Activated T-cell treated with anti-CD3 and anti-CD28 coated beads, Interleukin-2, amount 50 U/mL, for 72 hours (primary cell): ENCODE results near the gene CABLES1. TPM values are rescaled to one million over a fixed set of nuclear protein-coding genes. Genes with fewer than 3 reads are reported as not detected.

ENCODE experiments used
- ATAC-seq, 2 donors: fragments of 150-1000 bp; cut with Tn5 transposase; replicated peaks in 1 of 2; 2 replicates each; pipeline ENCODE4 v1.10.0; 2021; ENCODE audit warnings: moderate library complexity in 2 of 2, mild to moderate bottlenecking in 1 of 2
- DNase-seq, 2 donors: peaks; one replicate each; pipeline ENCODE4 v3.0.0; 2021 to 2022; ENCODE audit warnings: mixed read lengths in 1 of 2
- H3K27ac Mint-ChIP-seq: one replicate; pipeline ENCODE4 v1.8.0; 2022; ENCODE audit warnings: mild to moderate bottlenecking, moderate library complexity, mixed read lengths
- H3K27me3 Mint-ChIP-seq: one replicate; pipeline ENCODE4 v1.8.0; 2022; ENCODE audit warnings: low read depth, mixed read lengths
- H3K36me3 Mint-ChIP-seq, 2 donors: one replicate each; pipeline ENCODE4 v1.8.0; 2022; ENCODE audit warnings: mixed read lengths in 2 of 2, mild to moderate bottlenecking in 1 of 2; ENCODE audit not compliant: insufficient read depth in 2 of 2
- H3K4me1 Mint-ChIP-seq: one replicate; pipeline ENCODE4 v1.8.0; 2022; ENCODE audit warnings: low read depth, mixed read lengths
- H3K4me3 Mint-ChIP-seq, 2 donors: one replicate each; pipeline ENCODE4 v1.8.0; 2022; ENCODE audit warnings: mild to moderate bottlenecking in 2 of 2, mixed read lengths in 2 of 2, moderate library complexity in 2 of 2
- H3K9me3 Mint-ChIP-seq, 2 donors: one replicate each; pipeline ENCODE4 v1.8.0; 2022; ENCODE audit warnings: mixed read lengths in 2 of 2
- total RNA-seq, 2 donors: library from RNA; stranded (reverse); gene quantifications; one replicate each; pipeline ENCODE4 v1.2.3, GENCODE V29; 2022

CABLES1 gene
- total RNA-seq, 2 donors from 2014 or later: 5.5 to 15.0 TPM

GRCh38 chr18:23302851-23303527, 167.7 kb downstream of the CABLES1 start:
- Mint-ChIP-seq H3K27ac (no peak overlapping the region), H3K9me3 (no peaks in the 10 kb centered on the region), H3K4me3 (no peak overlapping the region), H3K4me1 (peaks cover 14% of the 10 kb centered on the region), H3K27me3 (no peaks in the 10 kb centered on the region), H3K36me3 (no peaks in the 10 kb centered on the region)
- DNase-seq (no peak), ATAC-seq (no peak)

GRCh38 chr18:23306822-23307221, 171.5 kb downstream of the CABLES1 start:
- peaks cover 25% of the 10 kb centered on the region for H3K4me1 Mint-ChIP-seq
- DNase-seq (peak in 1 of 2 donors; percentile 9), ATAC-seq (peak; percentile 45 to 67)
- no peaks in the 10 kb centered on the region for H3K9me3 Mint-ChIP-seq
- H3K4me3 Mint-ChIP-seq: no peak overlapping the region
- no peaks in the 10 kb centered on the region for H3K36me3 Mint-ChIP-seq
- no peaks in the 10 kb centered on the region for H3K27me3 Mint-ChIP-seq
- H3K27ac Mint-ChIP-seq: no peak overlapping the region

- H3K9me3 Mint-ChIP-seq: no peaks in the 10 kb centered on the region
Observed at GRCh38 chr18:23307567-23308295, 172.4 kb downstream of the CABLES1 start.

More at GRCh38 chr18:23307567-23308295, 172.4 kb downstream of the CABLES1 start:
- peak overlapping the region; percentile 5 to 11 for H3K4me3 Mint-ChIP-seq
- DNase-seq (peak; percentile 21 to 34), ATAC-seq (peak; percentile 47 to 75)
- H3K4me1 Mint-ChIP-seq: peaks cover 33% of the 10 kb centered on the region
- H3K27me3 Mint-ChIP-seq: no peaks in the 10 kb centered on the region
- no peaks in the 10 kb centered on the region for H3K36me3 Mint-ChIP-seq
- H3K27ac Mint-ChIP-seq: no peak overlapping the region

Other genes with a start within 250 kb of the CABLES1 start
- gene RBBP8, start 202.2 kb upstream of the CABLES1 start, total RNA-seq: 10 to 100 TPM; 57.2 to 64.2 TPM